Gastrocnemius medialis (tissue), 4 donors: ENCODE data around the gene LPCAT3. TPM values are rescaled to one million over a fixed set of nuclear protein-coding genes. Genes with fewer than 3 reads are reported as not detected.
A peak's percentile ranks its signal among the peaks of the same experiment; 100 is the strongest.

Source experiments
- ATAC-seq, 2 donors: fragments of 150-250 bp; one replicate each; pipeline ENCODE4 v1.9.1; 2016
- DNase-seq, 2 donors: peaks; one replicate each; pipeline ENCODE4 v3.0.0-alpha.2; 2019
- H3K27ac ChIP-seq, 4 donors: fragments of 200-600 bp; sonication (generic); 1 replicate in 1 of 4; 2 replicates in 3 of 4; pipeline ENCODE4 v1.5.1; 2016 to 2018; ENCODE audit warnings: mild to moderate bottlenecking in 2 of 4, moderate library complexity in 1 of 4
- H3K27me3 ChIP-seq, 3 donors: fragments of 200-600 bp; sonication (generic) in 2 of 3; 1 replicate in 1 of 3; 2 replicates in 2 of 3; pipeline versions ENCODE4 v1.5.1 to v1.6.0; 2016 to 2019; ENCODE audit warnings: mild to moderate bottlenecking in 1 of 3, moderate library complexity in 1 of 3
- H3K36me3 ChIP-seq, 2 donors: fragments of 200-600 bp; sonication (generic) in 1 of 2; one replicate each; pipeline ENCODE4 v1.5.1; 2017 to 2018
- H3K4me1 ChIP-seq, 2 donors: fragments of 200-600 bp; sonication (generic) in 1 of 2; one replicate each; pipeline ENCODE4 v1.5.1; 2016 to 2017; ENCODE audit warnings: mild to moderate bottlenecking in 2 of 2
- H3K4me3 ChIP-seq, 4 donors: fragments of 200-600 bp; sonication (generic) in 3 of 4; 1 replicate in 1 of 4; 2 replicates in 3 of 4; pipeline ENCODE4 v1.5.1; 2016 to 2019; ENCODE audit warnings: mild to moderate bottlenecking in 2 of 4
- H3K9me3 ChIP-seq, 3 donors: fragments of 200-600 bp; sonication (generic) in 2 of 3; 1 replicate in 1 of 3; 2 replicates in 2 of 3; pipeline ENCODE4 v1.5.1; 2016 to 2019
- CTCF ChIP-seq, 5 experiments: fragments of 450-650 bp in 3 of 5; fragments of 200-600 bp in 2 of 5; sonication (generic) in 2 of 5; IDR thresholded peaks in 4 of 5; conservative IDR thresholded peaks in 1 of 5; 1 replicate in 4 of 5; 2 replicates in 1 of 5; pipeline ENCODE4 v1.5.1; 2016 to 2019; ENCODE audit warnings: antibody characterized with exemption in 5 of 5, mild to moderate bottlenecking in 3 of 5, moderate library complexity in 3 of 5
- POLR2A ChIP-seq, 2 donors: fragments of 450-650 bp; IDR thresholded peaks; one replicate each; pipeline ENCODE4 v1.6.1; 2017; ENCODE audit warnings: antibody characterized with exemption in 2 of 2, mild to moderate bottlenecking in 2 of 2, moderate library complexity in 2 of 2
- in situ Hi-C, 4 donors: fragments of 200-750 bp; cut with MboI; loops; one replicate each; pipeline versions ENCODE4 v1.15.0 to v1.8.0; 2017; ENCODE audit warnings: low sequenced_read_pairs in 4 of 4
- intact Hi-C: fragments of 100-400 bp; cut with DNase I; formaldehyde crosslinking; loops from one replicate; pipeline ENCODE4 v1.15.1; 2023; ENCODE audit warnings: low total_unique reads
- total RNA-seq, 4 donors: library from RNA; depleted of rRNA; stranded (reverse); fragments of >200 nt; gene quantifications; one replicate each; pipeline versions ENCODE4 v1.1.0 to v1.2.3, GENCODE V29; 2016

Gene LPCAT3
- total RNA-seq, 4 donors from 2014 or later: 19.4 to 42.8 (median 36.7) TPM

- Histone ChIP-seq H3K36me3 (no peaks in the 10 kb centered on the region), H3K9me3 (no peaks in the 10 kb centered on the region), H3K4me3 (no peak overlapping the region), H3K27ac (peak overlapping the region; percentile 57 to 89 (median 88)), H3K4me1 (peaks cover 74 to 76% of the 10 kb centered on the region in 2 donors), H3K27me3 (no peaks in the 10 kb centered on the region)
- intact Hi-C loops: no loop called here
- peak in 1 of 2 donors; percentile 23 for ATAC-seq
- no peak for DNase-seq
- no peak for TF ChIP-seq POLR2A (IDR thresholded peaks at IDR 0.05)
- TF ChIP-seq CTCF (IDR thresholded peaks at IDR 0.05 in 4 of 5, conservative IDR thresholded peaks at IDR 0.05 in 1 of 5): no peak
- in situ Hi-C loops: no loop called here
These were observed 16.2 kb downstream of the LPCAT3 start for GRCh38 chr12:7001921-7002591.

GRCh38 chr12:6998715-6999451, 19.4 kb downstream of the LPCAT3 start:
- no peaks in the 10 kb centered on the region for H3K9me3 ChIP-seq
- H3K36me3 ChIP-seq: no peaks in the 10 kb centered on the region
- intact Hi-C loops (loop anchor here (1.0 to 2.0 kb wide), 2 partner anchors 19 to 28 kb away; partner anchors contain the start of genes EMG1, LPCAT3 and PHB2), in situ Hi-C loops (no loop called here)
- DNase-seq: peak; percentile 63 to 81
- H3K27ac ChIP-seq: peak overlapping the region; percentile 88 to 91 (median 88)
- H3K27me3 ChIP-seq: no peaks in the 10 kb centered on the region
- H3K4me1 ChIP-seq: peaks cover 57 to 62% of the 10 kb centered on the region in 2 donors
- H3K4me3 ChIP-seq: no peak overlapping the region
- TF ChIP-seq POLR2A (IDR thresholded peaks at IDR 0.05): no peak
- no peak for TF ChIP-seq CTCF (IDR thresholded peaks at IDR 0.05 in 4 of 5, conservative IDR thresholded peaks at IDR 0.05 in 1 of 5)
- ATAC-seq: peak; percentile 94 to 99

GRCh38 chr12:6996040-6996441, 22.2 kb downstream of the LPCAT3 start:
- H3K27ac ChIP-seq: peak overlapping the region; percentile 88 to 91 (median 88)
- H3K9me3 ChIP-seq: no peaks in the 10 kb centered on the region
- no peak for TF ChIP-seq CTCF (IDR thresholded peaks at IDR 0.05 in 4 of 5, conservative IDR thresholded peaks at IDR 0.05 in 1 of 5)
- no peak for TF ChIP-seq POLR2A (IDR thresholded peaks at IDR 0.05)
- H3K4me1 ChIP-seq: peaks cover 39 to 45% of the 10 kb centered on the region in 2 donors
- DNase-seq (peak; percentile 49 to 79), ATAC-seq (peak; percentile 67 to 69)
- H3K27me3 ChIP-seq: no peaks in the 10 kb centered on the region
- H3K36me3 ChIP-seq: no peaks in the 10 kb centered on the region
- intact Hi-C loops (no loop called here), in situ Hi-C loops (no loop called here)
- no peak overlapping the region for H3K4me3 ChIP-seq

- in situ Hi-C loops: no loop called here
These were observed 30.2 kb downstream of the LPCAT3 start for GRCh38 chr12:6987956-6988553.

More at GRCh38 chr12:6987956-6988553, 30.2 kb downstream of the LPCAT3 start:
- no peaks in the 10 kb centered on the region for H3K9me3 ChIP-seq
- intact Hi-C loops: no loop called here
- no peak overlapping the region for H3K4me3 ChIP-seq
- no peak for DNase-seq
- peaks cover 0 to 3% of the 10 kb centered on the region in 2 donors for H3K36me3 ChIP-seq
- no peaks in the 10 kb centered on the region for H3K4me1 ChIP-seq
- H3K27me3 ChIP-seq: no peaks in the 10 kb centered on the region
- TF ChIP-seq POLR2A (IDR thresholded peaks at IDR 0.05): no peak
- TF ChIP-seq CTCF (IDR thresholded peaks at IDR 0.05 in 4 of 5, conservative IDR thresholded peaks at IDR 0.05 in 1 of 5): no peak
- no peak for ATAC-seq
- no peak overlapping the region for H3K27ac ChIP-seq
